Body of pancreas (tissue), 4 donors: ENCODE measurements around the gene NCAM2.

Experiments
- CTCF ChIP-seq, 7 experiments: fragments of 450-650 bp in 4 of 7; fragments of 200-600 bp in 3 of 7; sonication (generic) in 3 of 7; IDR thresholded peaks; one replicate each; pipeline ENCODE4 v1.5.1; 2016 to 2019; ENCODE audit warnings: antibody characterized with exemption in 7 of 7
- POLR2A ChIP-seq, 3 donors: fragments of 450-650 bp; IDR thresholded peaks; one replicate each; pipeline ENCODE4 v1.6.1; 2016; ENCODE audit warnings: antibody characterized with exemption in 3 of 3, mild to moderate bottlenecking in 2 of 3

GRCh38 chr21:21010228-21010627 lies 12.0 kb downstream of the NCAM2 start:
- TF ChIP-seq POLR2A (IDR thresholded peaks at IDR 0.05) (no peak), CTCF (IDR thresholded peaks at IDR 0.05) (no peak)
